Keratinocyte (primary cell): ENCODE data around the gene TRMT1. TPM values are rescaled to one million over a fixed set of nuclear protein-coding genes. Genes with fewer than 3 reads are reported as not detected.

Experiments used
- DNase-seq: peaks from one replicate; pipeline ENCODE4 v3.0.0-alpha.2; 2011; ENCODE audit warnings: low read depth, missing footprints, low spot score
- FAIRE-seq: peaks from 2 replicates; lab custom pipeline; 2011; peaks lifted over from hg19 to GRCh38; lab: Jason Lieb, UNC
- H2AFZ ChIP-seq: 2 replicates; pipeline ENCODE4 v1.6.0; 2012; ENCODE audit warnings: low read length, control low read depth, inconsistent platforms; ENCODE audit not compliant: control insufficient read depth
- H3K27ac ChIP-seq: 2 replicates; pipeline ENCODE4 v1.5.1; 2011; ENCODE audit warnings: low read length; ENCODE audit not compliant: control insufficient read depth, insufficient read depth
- H3K27me3 ChIP-seq: 3 replicates; pipeline ENCODE4 v1.6.0; 2011; ENCODE audit warnings: low read length; ENCODE audit not compliant: control insufficient read depth, insufficient read depth; ENCODE audit errors: extremely low read depth
- H3K36me3 ChIP-seq, 2 experiments: 2 replicates in 1 of 2; 3 replicates in 1 of 2; pipeline ENCODE4 v1.5.1; 2011; ENCODE audit warnings: low read length in 2 of 2, mild to moderate bottlenecking in 1 of 2; ENCODE audit not compliant: control insufficient read depth in 2 of 2, insufficient read depth in 2 of 2; ENCODE audit errors: extremely low read depth in 1 of 2
- H3K4me1 ChIP-seq: 3 replicates; pipeline ENCODE4 v1.5.1; 2011; ENCODE audit warnings: low read length; ENCODE audit not compliant: control insufficient read depth, insufficient read depth; ENCODE audit errors: extremely low read depth
- H3K4me2 ChIP-seq: 3 replicates; pipeline ENCODE4 v1.6.0; 2011; ENCODE audit warnings: low read depth, low read length; ENCODE audit not compliant: control insufficient read depth, insufficient read depth; ENCODE audit errors: extremely low read depth
- H3K4me3 ChIP-seq, 3 experiments: fragments of 200-600 bp in 1 of 3; sonication (generic) in 1 of 3; 2 replicates in 2 of 3; 3 replicates in 1 of 3; pipeline ENCODE4 v1.5.1; 2011 to 2016; ENCODE audit warnings: low read length in 3 of 3, mild to moderate bottlenecking in 3 of 3, control low read depth in 2 of 3, inconsistent platforms in 1 of 3, low read depth in 1 of 3, mixed read lengths in 1 of 3, mixed run types in 1 of 3, moderate library complexity in 1 of 3; ENCODE audit not compliant: control insufficient read depth in 2 of 3, insufficient read depth in 2 of 3; ENCODE audit errors: extremely low read depth in 1 of 3
- H3K79me2 ChIP-seq: 2 replicates; pipeline ENCODE4 v1.6.0; 2012; ENCODE audit warnings: low read length; ENCODE audit not compliant: control insufficient read depth, insufficient read depth
- H3K9ac ChIP-seq: 3 replicates; pipeline ENCODE4 v1.6.0; 2011; ENCODE audit warnings: low read length; ENCODE audit not compliant: control insufficient read depth, insufficient read depth; ENCODE audit errors: extremely low read depth
- H3K9me1 ChIP-seq: 3 replicates; pipeline ENCODE4 v1.6.0; 2011; ENCODE audit warnings: low read length; ENCODE audit not compliant: control insufficient read depth, insufficient read depth; ENCODE audit errors: extremely low read depth
- H3K9me3 ChIP-seq: 2 replicates; pipeline ENCODE4 v1.5.1; 2012; ENCODE audit warnings: low read depth, low read length; ENCODE audit not compliant: control insufficient read depth
- H4K20me1 ChIP-seq: 3 replicates; pipeline ENCODE4 v1.6.0; 2011; ENCODE audit warnings: low read length; ENCODE audit not compliant: control insufficient read depth, insufficient read depth; ENCODE audit errors: extremely low read depth
- EZH2 ChIP-seq: IDR thresholded peaks from one replicate; pipeline ENCODE4 v1.6.1; 2012; ENCODE audit warnings: inconsistent platforms, mild to moderate bottlenecking, low read length, moderate library complexity
- dilution Hi-C: fragments of 300-500 bp; cut with MboI; formaldehyde crosslinking; loops from one replicate; pipeline ENCODE4 v1.7.0; 2020; ENCODE audit warnings: low sequenced_read_pairs; ENCODE audit not compliant: extremely low pct_ligation_motif_present
- polyA plus RNA-seq, 5 experiments: library from polyadenylated mRNA; depleted of rRNA in 3 of 5; stranded (reverse) in 3 of 5; stranded (forward) in 1 of 5; unstranded in 1 of 5; fragments of >200 nt; gene quantifications; 1 replicate in 1 of 5; 2 replicates in 3 of 5; 3 replicates in 1 of 5; pipeline versions ENCODE4 v1.2.1 to v1.2.3, GENCODE V29; 2011 to 2012; ENCODE audit warnings: missing spikeins in 2 of 5, low read depth in 1 of 5, low replicate concordance in 1 of 5
- TF ChIP-seq, protein P1 (sequence below), 3 experiments: IDR thresholded peaks in 1 of 3; conservative IDR thresholded peaks in 1 of 3; optimal IDR thresholded peaks in 1 of 3; 2 replicates in 2 of 3; 3 replicates in 1 of 3; pipeline versions ENCODE3 to v1.5.1; 2011; ENCODE audit warnings: low read length in 3 of 3, mild to moderate bottlenecking in 3 of 3, moderate library complexity in 2 of 3, control low read depth in 1 of 3, inconsistent platforms in 1 of 3; ENCODE audit not compliant: insufficient read depth in 2 of 3; ENCODE audit errors: extremely low read depth in 1 of 3

The TRMT1 gene
- polyA plus RNA-seq, 1 donor (not counting 4 experiments of a cell fraction or from before 2014, with no cell fraction given), result 30.9 TPM

DNA sequence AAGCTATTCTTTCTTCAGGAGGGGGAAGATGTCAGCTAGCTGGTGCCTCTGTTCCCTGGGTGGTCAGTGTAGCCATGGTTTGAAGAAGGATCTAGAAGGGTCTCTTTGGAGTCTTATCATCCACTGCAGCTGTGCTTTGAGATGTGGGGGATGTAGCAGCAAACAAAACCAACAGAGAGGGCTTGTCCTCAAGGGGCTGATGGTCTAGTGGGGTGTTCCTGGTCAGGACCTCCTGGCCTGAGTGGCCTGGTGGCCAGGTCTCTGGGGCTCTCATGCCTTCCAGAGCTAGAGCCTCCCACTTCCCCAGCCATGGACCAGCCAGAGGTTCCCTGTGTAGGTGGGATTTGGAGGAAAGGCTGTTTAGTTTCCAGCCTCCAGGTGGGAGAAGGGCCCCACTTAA lies 54.2 kb downstream of the TRMT1 start:
- no peak overlapping the region for H3K27ac ChIP-seq
- H3K27me3 ChIP-seq, result no peaks in the 10 kb centered on the region
- no peak overlapping the region for H2AFZ ChIP-seq
- peaks cover 34% of the 10 kb centered on the region for H3K79me2 ChIP-seq
- peaks cover 20% of the 10 kb centered on the region for H3K4me1 ChIP-seq
- TF ChIP-seq, protein P1, sequence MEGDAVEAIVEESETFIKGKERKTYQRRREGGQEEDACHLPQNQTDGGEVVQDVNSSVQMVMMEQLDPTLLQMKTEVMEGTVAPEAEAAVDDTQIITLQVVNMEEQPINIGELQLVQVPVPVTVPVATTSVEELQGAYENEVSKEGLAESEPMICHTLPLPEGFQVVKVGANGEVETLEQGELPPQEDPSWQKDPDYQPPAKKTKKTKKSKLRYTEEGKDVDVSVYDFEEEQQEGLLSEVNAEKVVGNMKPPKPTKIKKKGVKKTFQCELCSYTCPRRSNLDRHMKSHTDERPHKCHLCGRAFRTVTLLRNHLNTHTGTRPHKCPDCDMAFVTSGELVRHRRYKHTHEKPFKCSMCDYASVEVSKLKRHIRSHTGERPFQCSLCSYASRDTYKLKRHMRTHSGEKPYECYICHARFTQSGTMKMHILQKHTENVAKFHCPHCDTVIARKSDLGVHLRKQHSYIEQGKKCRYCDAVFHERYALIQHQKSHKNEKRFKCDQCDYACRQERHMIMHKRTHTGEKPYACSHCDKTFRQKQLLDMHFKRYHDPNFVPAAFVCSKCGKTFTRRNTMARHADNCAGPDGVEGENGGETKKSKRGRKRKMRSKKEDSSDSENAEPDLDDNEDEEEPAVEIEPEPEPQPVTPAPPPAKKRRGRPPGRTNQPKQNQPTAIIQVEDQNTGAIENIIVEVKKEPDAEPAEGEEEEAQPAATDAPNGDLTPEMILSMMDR (optimal IDR thresholded peaks at IDR 0.05 in 1 of 3, IDR thresholded peaks at IDR 0.05 in 1 of 3, conservative IDR thresholded peaks at IDR 0.05 in 1 of 3; ENCODE audit: extremely low read depth in 1 of 3, insufficient read depth in 2 of 3, low read length in 3 of 3), result no peak
- no peak for TF ChIP-seq EZH2
- FAIRE-seq (peak; percentile 43), DNase-seq (no peak)
- H3K9ac ChIP-seq, result no peak overlapping the region
- no peaks in the 10 kb centered on the region for H3K9me3 ChIP-seq
- no peak overlapping the region for H3K4me2 ChIP-seq
- H3K9me1 ChIP-seq, result no peaks in the 10 kb centered on the region
- no peak overlapping the region for H3K4me3 ChIP-seq
- H4K20me1 ChIP-seq, result no peaks in the 10 kb centered on the region
- dilution Hi-C loops, result no loop called here
- H3K36me3 ChIP-seq, result peaks cover 0 to 2% of the 10 kb centered on the region in 2 experiments

DNA sequence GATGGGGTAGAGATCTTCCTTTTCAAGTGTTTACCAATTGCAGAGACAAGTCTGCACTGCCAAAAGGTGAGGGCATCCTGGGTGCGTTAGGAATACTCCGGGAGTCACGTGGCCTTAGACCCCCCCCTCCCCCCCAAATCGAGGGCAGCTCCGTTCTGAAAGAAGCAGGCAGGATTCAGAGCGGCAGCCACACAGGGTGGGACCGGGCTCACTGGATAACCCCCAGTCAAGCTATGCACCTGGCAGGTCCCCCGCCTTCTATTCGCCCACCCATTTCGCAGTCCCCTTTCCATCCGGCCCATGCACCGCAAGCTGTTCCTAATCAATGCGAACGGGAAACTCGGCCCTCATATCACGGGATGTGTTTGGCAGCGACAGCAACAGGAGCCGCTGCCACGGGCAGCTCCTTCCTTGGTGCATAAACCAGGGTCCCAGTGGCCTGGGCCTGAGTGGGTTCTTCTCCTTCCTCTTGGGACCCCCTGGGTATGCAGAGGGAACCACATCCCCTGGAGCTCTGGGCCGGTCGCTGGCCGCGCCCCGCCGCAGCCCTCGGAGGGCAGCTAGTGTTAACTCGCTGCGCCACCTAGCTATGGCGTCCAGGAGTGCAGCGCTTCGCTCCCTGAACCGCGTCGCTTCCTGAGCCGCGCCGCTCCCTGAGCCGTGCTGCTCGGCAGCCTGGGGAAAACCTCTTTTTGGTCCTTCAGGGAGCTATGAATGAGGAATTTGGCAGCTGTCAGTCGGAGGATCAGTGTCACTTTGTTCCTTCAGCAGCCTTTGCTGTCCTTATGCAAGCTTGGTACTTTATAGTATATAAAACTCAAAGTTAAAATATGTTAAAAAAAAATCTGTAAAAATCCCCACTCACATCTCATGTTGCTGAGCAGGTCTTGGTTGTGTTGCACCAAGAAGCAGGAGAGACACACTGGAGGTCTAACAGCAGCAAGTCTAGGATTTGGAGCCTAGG lies 55.3 kb downstream of the TRMT1 start:
- Histone ChIP-seq H3K4me3 (peak overlapping the region; percentile 5 to 80 (median 9)), H3K9me1 (peaks cover 3% of the 10 kb centered on the region), H3K4me2 (peak overlapping the region; percentile 95), H2AFZ (peak overlapping the region; percentile 72), H3K9me3 (no peaks in the 10 kb centered on the region), H3K9ac (peak overlapping the region; percentile 61), H3K79me2 (peaks cover 35% of the 10 kb centered on the region), H3K27ac (peak overlapping the region; percentile 47), H3K4me1 (peaks cover 31% of the 10 kb centered on the region), H3K36me3 (peaks cover 0 to 7% of the 10 kb centered on the region in 2 experiments), H3K27me3 (no peaks in the 10 kb centered on the region), H4K20me1 (no peaks in the 10 kb centered on the region)
- DNase-seq (no peak), FAIRE-seq (peak; percentile 76)
- TF ChIP-seq EZH2, result no peak
- TF ChIP-seq, protein P1 (optimal IDR thresholded peaks at IDR 0.05 in 1 of 3, IDR thresholded peaks at IDR 0.05 in 1 of 3, conservative IDR thresholded peaks at IDR 0.05 in 1 of 3; ENCODE audit: extremely low read depth in 1 of 3, insufficient read depth in 2 of 3, low read length in 3 of 3), result peak; percentile 93 to 99 (median 96)
- dilution Hi-C loops, result no loop called here
